Measurements from ENCODE around the gene AATF. TPM values are rescaled to one million over a fixed set of nuclear protein-coding genes. Genes with fewer than 3 reads are reported as not detected.

The AATF gene
- polyA plus RNA-seq, 3 donors = 24.3 to 57.9 (median 41.1) TPM

- peaks cover 3% of the 10 kb centered on the region for H4K20me1 ChIP-seq (ENCODE audit: insufficient read depth, low read length)
- Mint-ChIP-seq H3K4me1 (no peaks in the 10 kb centered on the region), H3K36me3 (peaks cover 47 to 64% of the 10 kb centered on the region in 2 donors), H3K4me3 (no peak overlapping the region), H3K9me3 (no peaks in the 10 kb centered on the region), H3K27me3 (ENCODE audit: low read depth in 3 of 3) (no peaks in the 10 kb centered on the region), H3K27ac (no peak overlapping the region)
- no peaks in the 10 kb centered on the region for H3K4me1 ChIP-seq (ENCODE audit: control insufficient read depth in 1 of 2, insufficient read depth in 2 of 2, low read length in 2 of 2)
- TF ChIP-seq CTCF (IDR thresholded peaks at IDR 0.05) = no peak
- H3K9me3 ChIP-seq (replicated peaks in 1 of 2; ENCODE audit: control insufficient read depth in 1 of 2, insufficient read depth in 1 of 2, low read length in 2 of 2) = no peaks in the 10 kb centered on the region
- H3K4me3 ChIP-seq (replicated peaks in 1 of 3; ENCODE audit: low read depth in 2 of 3, low read length in 3 of 3) = no peak overlapping the region
- DNase-seq = no peak
- H3K27ac ChIP-seq (ENCODE audit: low read depth in 1 of 2, low read length in 2 of 2) = no peak overlapping the region
- no peak overlapping the region for H3K4me2 ChIP-seq (replicated peaks; ENCODE audit: extremely low read depth, low read length, poor library complexity, severe bottlenecking)
- H3K9ac ChIP-seq (ENCODE audit: insufficient read depth, low read length, poor library complexity, severe bottlenecking) = no peak overlapping the region
- intact Hi-C loops (cut with micrococcal nuclease) = no loop called here
- H3K36me3 ChIP-seq (replicated peaks in 1 of 2; ENCODE audit: control insufficient read depth in 1 of 2, insufficient read depth in 2 of 2, low read length in 2 of 2) = peaks cover 29 to 78% of the 10 kb centered on the region in 2 donors
- no peaks in the 10 kb centered on the region for H3K79me2 ChIP-seq (ENCODE audit: insufficient read depth, low read length)
- no peaks in the 10 kb centered on the region for H3K27me3 ChIP-seq (ENCODE audit: control insufficient read depth in 2 of 2, insufficient read depth in 2 of 2, low read length in 2 of 2)
- H2AFZ ChIP-seq (ENCODE audit: insufficient read depth, low read depth, low read length, poor library complexity, severe bottlenecking) = no peak overlapping the region
Measured at GRCh38 chr17:37041932-37042331, 93.2 kb downstream of the AATF start.

DNA sequence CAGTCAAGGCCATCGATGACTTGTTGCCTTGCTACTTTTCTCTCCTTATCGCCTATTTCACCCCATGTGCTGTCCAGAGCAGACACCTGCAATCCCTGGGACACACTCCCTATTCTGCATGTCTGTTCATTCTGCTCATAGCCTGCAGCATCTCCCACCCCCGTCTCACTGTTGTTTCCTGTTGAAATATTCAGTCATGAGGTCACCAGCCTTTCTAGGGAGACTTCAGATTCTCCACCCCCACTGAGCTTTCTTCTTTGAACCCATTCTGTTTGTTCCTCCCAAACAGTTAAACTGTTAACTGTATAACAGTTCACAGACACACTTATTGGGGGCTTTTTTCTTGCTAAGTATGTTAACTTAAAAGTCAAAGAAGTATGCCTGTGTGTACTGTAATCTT is 94.4 kb downstream of the AATF start:
- TF ChIP-seq CTCF (IDR thresholded peaks at IDR 0.05) = no peak
- Histone ChIP-seq H3K4me3 (replicated peaks in 1 of 3; ENCODE audit: low read depth in 2 of 3, low read length in 3 of 3) (no peak overlapping the region), H3K9me3 (replicated peaks in 1 of 2; ENCODE audit: control insufficient read depth in 1 of 2, insufficient read depth in 1 of 2, low read length in 2 of 2) (no peaks in the 10 kb centered on the region), H3K4me1 (ENCODE audit: control insufficient read depth in 1 of 2, insufficient read depth in 2 of 2, low read length in 2 of 2) (no peaks in the 10 kb centered on the region), H3K36me3 (replicated peaks in 1 of 2; ENCODE audit: control insufficient read depth in 1 of 2, insufficient read depth in 2 of 2, low read length in 2 of 2) (peaks cover 22 to 65% of the 10 kb centered on the region in 2 donors), H3K4me2 (replicated peaks; ENCODE audit: extremely low read depth, low read length, poor library complexity, severe bottlenecking) (no peak overlapping the region), H4K20me1 (ENCODE audit: insufficient read depth, low read length) (peaks cover 7% of the 10 kb centered on the region), H3K9ac (ENCODE audit: insufficient read depth, low read length, poor library complexity, severe bottlenecking) (no peak overlapping the region), H3K27ac (ENCODE audit: low read depth in 1 of 2, low read length in 2 of 2) (no peak overlapping the region), H3K27me3 (ENCODE audit: control insufficient read depth in 2 of 2, insufficient read depth in 2 of 2, low read length in 2 of 2) (no peaks in the 10 kb centered on the region), H3K79me2 (ENCODE audit: insufficient read depth, low read length) (no peaks in the 10 kb centered on the region), H2AFZ (ENCODE audit: insufficient read depth, low read depth, low read length, poor library complexity, severe bottlenecking) (no peak overlapping the region)
- peaks cover 37 to 59% of the 10 kb centered on the region in 2 donors for H3K36me3 Mint-ChIP-seq
- H3K4me1 Mint-ChIP-seq = peaks cover 3% of the 10 kb centered on the region
- intact Hi-C loops (cut with micrococcal nuclease) = no loop called here
- no peaks in the 10 kb centered on the region for H3K9me3 Mint-ChIP-seq
- H3K27ac Mint-ChIP-seq = peak overlapping the region in 3 of 7 donors; percentile 42 to 60 (median 44)
- no peak overlapping the region for H3K4me3 Mint-ChIP-seq
- no peaks in the 10 kb centered on the region for H3K27me3 Mint-ChIP-seq (ENCODE audit: low read depth in 3 of 3)
- WGBS (ENCODE audit: insufficient coverage) = 83% methylated on average over 3 of the region's 3 CpGs
- no peak for DNase-seq
